ENCODE measurements around the gene EXOC3L1. TPM values are rescaled to one million over a fixed set of nuclear protein-coding genes. Genes with fewer than 3 reads are reported as not detected.

The EXOC3L1 gene
- total RNA-seq, 1 experiment from 2014 or later: 0.30 TPM

GRCh38 chr16:67183627-67184452 is 6.1 kb downstream of the EXOC3L1 start, which contains the start of gene MATCAP1:
TSS of gene MATCAP1 (minus strand) at chr16:67183963. CDS start at chr16:67180610, 3,353 bp downstream.
- POLR2A ChIA-PET: interaction anchor here (0.6 to 1.5 kb wide), 3 partner anchors 10 to 43 kb away, joined by 3 to 4 read pairs (median 3); partner anchors contain the start of gene TMEM208
- RAD21 ChIA-PET (ENCODE audit: low non-redundant PET in 1 of 2, low total read pairs in 2 of 2, uncharacterized antibody in 2 of 2, unreplicated experiment in 2 of 2): no interaction called here
- Histone ChIP-seq H3K79me2 (ENCODE audit: insufficient read depth, low read length) (peaks cover 11% of the 10 kb centered on the region), H3K4me2 (ENCODE audit: low read length) (peak within 1 kb of the TSS; percentile 82), H3K36me3 (ENCODE audit: control insufficient read depth in 1 of 2, insufficient read depth in 2 of 2, low read length in 2 of 2) (no peaks in the 10 kb centered on the region), H3K27ac (ENCODE audit: low read depth, low read length) (peak within 1 kb of the TSS; percentile 95), H4K20me1 (ENCODE audit: insufficient read depth) (no peaks in the 10 kb centered on the region), H3K9me3 (ENCODE audit: control insufficient read depth in 1 of 2, insufficient read depth in 1 of 2, low read depth in 1 of 2, low read length in 2 of 2) (no peaks in the 10 kb centered on the region), H3K9me2 (ENCODE audit: insufficient read depth) (no peaks in the 10 kb centered on the region), H3K27me3 (ENCODE audit: insufficient read depth, low read length) (no peaks in the 10 kb centered on the region), H3K9ac (ENCODE audit: low read length) (peak within 1 kb of the TSS; percentile 79), H3K4me1 (ENCODE audit: control insufficient read depth in 1 of 2, insufficient read depth in 2 of 2, low read length in 2 of 2) (peaks cover 19 to 53% of the 10 kb centered on the region in 2 experiments), H2AFZ (ENCODE audit: low read depth, low read length, poor library complexity, severe bottlenecking) (no peak within 1 kb of the TSS), H3K4me3 (replicated peaks in 1 of 2; ENCODE audit: low read depth in 1 of 2, low read length in 2 of 2) (peak within 1 kb of the TSS; percentile 68 to 71)
- TF ChIP-seq POLR2AphosphoS5 (IDR thresholded peaks at IDR 0.05; ENCODE audit: low read depth, low read length) (peak; percentile 76), TCF7L2 (IDR thresholded peaks at IDR 0.05; ENCODE audit: borderline replicate concordance, extremely low read depth, insufficient read depth, insufficient read length) (peak; percentile 24), YY1 (IDR thresholded peaks at IDR 0.05; ENCODE audit: extremely low read depth, insufficient replicate concordance, low read depth, low read length) (no peak)
- CTCF ChIA-PET: no interaction called here
- ATAC-seq: peak; percentile 92
- intact Hi-C loops (cut with micrococcal nuclease): no loop called here
- DNase-seq (ENCODE audit: low read depth, low spot score): peak; percentile 96
- no TSS peak for BruUV-seq (replicated peaks)

GRCh38 chr16:67183284-67183626 is 6.7 kb downstream of the EXOC3L1 start:
- Histone ChIP-seq H2AFZ (ENCODE audit: low read depth, low read length, poor library complexity, severe bottlenecking) (no peak overlapping the region), H3K9me3 (ENCODE audit: control insufficient read depth in 1 of 2, insufficient read depth in 1 of 2, low read depth in 1 of 2, low read length in 2 of 2) (no peaks in the 10 kb centered on the region), H3K4me3 (replicated peaks in 1 of 2; ENCODE audit: low read depth in 1 of 2, low read length in 2 of 2) (peak overlapping the region; percentile 68 to 71), H4K20me1 (ENCODE audit: insufficient read depth) (no peaks in the 10 kb centered on the region), H3K27me3 (ENCODE audit: insufficient read depth, low read length) (no peaks in the 10 kb centered on the region), H3K9ac (ENCODE audit: low read length) (peak overlapping the region; percentile 79), H3K27ac (ENCODE audit: low read depth, low read length) (peak overlapping the region; percentile 95), H3K36me3 (ENCODE audit: control insufficient read depth in 1 of 2, insufficient read depth in 2 of 2, low read length in 2 of 2) (no peaks in the 10 kb centered on the region), H3K4me1 (ENCODE audit: control insufficient read depth in 1 of 2, insufficient read depth in 2 of 2, low read length in 2 of 2) (peaks cover 23 to 59% of the 10 kb centered on the region in 2 experiments), H3K4me2 (ENCODE audit: low read length) (peak overlapping the region; percentile 82), H3K79me2 (ENCODE audit: insufficient read depth, low read length) (peaks cover 11% of the 10 kb centered on the region), H3K9me2 (ENCODE audit: insufficient read depth) (no peaks in the 10 kb centered on the region)
- DNase-seq (ENCODE audit: low read depth, low spot score): no peak
- ChIA-PET RAD21 (ENCODE audit: low non-redundant PET in 1 of 2, low total read pairs in 2 of 2, uncharacterized antibody in 2 of 2, unreplicated experiment in 2 of 2) (no interaction called here), POLR2A (interaction anchor here (0.6 to 1.1 kb wide), 2 partner anchors 9 to 29 kb away, joined by 3 to 4 read pairs; no protein-coding TSS in a partner anchor), CTCF (no interaction called here)
- TF ChIP-seq ZFX (IDR thresholded peaks at IDR 0.05): peak; percentile 37; the same call in 1 of the 2 replicates
- TF ChIP-seq, protein P1, sequence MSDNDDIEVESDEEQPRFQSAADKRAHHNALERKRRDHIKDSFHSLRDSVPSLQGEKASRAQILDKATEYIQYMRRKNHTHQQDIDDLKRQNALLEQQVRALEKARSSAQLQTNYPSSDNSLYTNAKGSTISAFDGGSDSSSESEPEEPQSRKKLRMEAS (IDR thresholded peaks at IDR 0.05): no peak
- no TSS peak for BruUV-seq (replicated peaks)
- intact Hi-C loops (cut with micrococcal nuclease): no loop called here
- ATAC-seq: no peak

Data from HCT116 (cell line).